Natural killer cell (primary cell): ENCODE data around the gene FIBCD1. TPM values are rescaled to one million over a fixed set of nuclear protein-coding genes. Genes with fewer than 3 reads are reported as not detected.

Experiments used
- ATAC-seq, 3 donors: fragments of 150-1000 bp in 2 of 3; fragments of 200-7000 bp in 1 of 3; cut with Tn5 transposase; 1 replicate in 1 of 3; 2 replicates in 2 of 3; pipeline ENCODE4 v1.10.0; 2021; ENCODE audit warnings: mild to moderate bottlenecking in 2 of 3, moderate library complexity in 2 of 3
- DNase-seq, 2 donors: peaks; one replicate each; pipeline versions ENCODE4 v3.0.0 to v3.0.0-alpha.2; 2013 to 2021; ENCODE audit warnings: mixed read lengths in 1 of 2
- H3K27ac ChIP-seq: one replicate; pipeline ENCODE4 v1.5.1; 2013; ENCODE audit warnings: mild to moderate bottlenecking, low read length
- H3K27me3 ChIP-seq: one replicate; pipeline ENCODE4 v1.6.1; 2013; ENCODE audit warnings: low read length; ENCODE audit not compliant: control insufficient read depth, insufficient read depth
- H3K36me3 ChIP-seq: one replicate; pipeline ENCODE4 v1.6.1; 2013; ENCODE audit warnings: low read length; ENCODE audit not compliant: control insufficient read depth, insufficient read depth
- H3K4me1 ChIP-seq: one replicate; pipeline ENCODE4 v1.6.1; 2013; ENCODE audit warnings: low read length; ENCODE audit not compliant: control insufficient read depth, insufficient read depth
- H3K4me3 ChIP-seq: one replicate; pipeline ENCODE4 v1.5.1; 2013; ENCODE audit warnings: low read length
- H3K9me3 ChIP-seq: one replicate; pipeline ENCODE4 v1.6.1; 2013; ENCODE audit warnings: low read length; ENCODE audit not compliant: control insufficient read depth, insufficient read depth
- H3K27ac Mint-ChIP-seq, 2 donors: one replicate each; pipeline ENCODE4 v1.8.0; 2022; ENCODE audit warnings: mild to moderate bottlenecking in 2 of 2, mixed read lengths in 2 of 2, moderate library complexity in 1 of 2
- H3K27me3 Mint-ChIP-seq, 2 donors: one replicate each; pipeline ENCODE4 v1.8.0; 2022; ENCODE audit warnings: low read depth in 2 of 2, mixed read lengths in 2 of 2
- H3K36me3 Mint-ChIP-seq: one replicate; pipeline ENCODE4 v1.8.0; 2022; ENCODE audit warnings: mixed read lengths
- H3K4me1 Mint-ChIP-seq, 2 donors: one replicate each; pipeline ENCODE4 v1.8.0; 2022; ENCODE audit warnings: mixed read lengths in 2 of 2
- H3K4me3 Mint-ChIP-seq: one replicate; pipeline ENCODE4 v1.8.0; 2022; ENCODE audit warnings: mild to moderate bottlenecking, moderate library complexity, mixed read lengths
- H3K9me3 Mint-ChIP-seq, 2 donors: one replicate each; pipeline ENCODE4 v1.8.0; 2022; ENCODE audit warnings: mixed read lengths in 2 of 2
- CTCF ChIP-seq: fragments of 200-600 bp; IDR thresholded peaks from one replicate; pipeline ENCODE4 v1.8.0; 2022; ENCODE audit warnings: antibody characterized with exemption
- WGBS: methylation state at CpG from one replicate; pipeline ENCODE4 v1.1.7; 2013; ENCODE audit warnings: missing lambda C conversion rate; ENCODE audit not compliant: insufficient coverage; 5-methylcytosine and 5-hydroxymethylcytosine counted together
- intact Hi-C: fragments of 100-400 bp; cut with micrococcal nuclease; formaldehyde crosslinking; loops from one replicate; pipeline ENCODE4 v1.14.2; 2022
- total RNA-seq, 4 donors: library from RNA; stranded (reverse); fragments of 120-200 nt in 1 of 4; gene quantifications; one replicate each; pipeline versions ENCODE4 v1.2.3 to v1.2.4, GENCODE V29; 2013 to 2022

Gene FIBCD1
- total RNA-seq, 3 donors from 2014 or later (not counting 1 experiment from before 2014, with no cell fraction given): not detected

- no peaks in the 10 kb centered on the region for H3K36me3 Mint-ChIP-seq
- WGBS: 91% methylated on average over 9 of the region's 9 CpGs
- H3K9me3 Mint-ChIP-seq: no peaks in the 10 kb centered on the region
- H3K27me3 Mint-ChIP-seq: no peaks in the 10 kb centered on the region
- H3K4me3 ChIP-seq: no peak overlapping the region
- H3K4me3 Mint-ChIP-seq: no peak overlapping the region
- H3K36me3 ChIP-seq: peaks cover 3% of the 10 kb centered on the region
- TF ChIP-seq CTCF: no peak
- H3K27ac ChIP-seq: no peak overlapping the region
- H3K27me3 ChIP-seq: no peaks in the 10 kb centered on the region
- peaks cover 9% of the 10 kb centered on the region for H3K4me1 ChIP-seq
- no peak overlapping the region for H3K27ac Mint-ChIP-seq
- ATAC-seq: no peak
- DNase-seq: no peak
- no peaks in the 10 kb centered on the region for H3K4me1 Mint-ChIP-seq
- no peaks in the 10 kb centered on the region for H3K9me3 ChIP-seq
- intact Hi-C loops: no loop called here
Observed at GRCh38 chr9:130895038-130895437, 44.0 kb downstream of the FIBCD1 start.

GRCh38 chr9:130894546-130894945 lies 44.5 kb downstream of the FIBCD1 start:
- H3K27me3 Mint-ChIP-seq: no peaks in the 10 kb centered on the region
- DNase-seq (no peak), ATAC-seq (no peak)
- no peak overlapping the region for H3K4me3 ChIP-seq
- H3K4me3 Mint-ChIP-seq: no peak overlapping the region
- H3K9me3 Mint-ChIP-seq: no peaks in the 10 kb centered on the region
- intact Hi-C loops: no loop called here
- no peak for TF ChIP-seq CTCF
- no peaks in the 10 kb centered on the region for H3K4me1 Mint-ChIP-seq
- H3K36me3 ChIP-seq: peaks cover 5% of the 10 kb centered on the region
- H3K27ac ChIP-seq: no peak overlapping the region
- no peaks in the 10 kb centered on the region for H3K27me3 ChIP-seq
- H3K4me1 ChIP-seq: peaks cover 9% of the 10 kb centered on the region
- no peak overlapping the region for H3K27ac Mint-ChIP-seq
- H3K36me3 Mint-ChIP-seq: no peaks in the 10 kb centered on the region
- no peaks in the 10 kb centered on the region for H3K9me3 ChIP-seq
- 96% methylated on average over 7 of the region's 7 CpGs for WGBS

- intact Hi-C loops: no loop called here
- H3K27me3 Mint-ChIP-seq: no peaks in the 10 kb centered on the region
Observed at GRCh38 chr9:130893341-130894101, 45.5 kb downstream of the FIBCD1 start.

More at GRCh38 chr9:130893341-130894101, 45.5 kb downstream of the FIBCD1 start:
- Mint-ChIP-seq H3K4me3 (no peak overlapping the region), H3K27ac (no peak overlapping the region), H3K9me3 (no peaks in the 10 kb centered on the region), H3K36me3 (no peaks in the 10 kb centered on the region), H3K4me1 (no peaks in the 10 kb centered on the region)
- no peaks in the 10 kb centered on the region for H3K27me3 ChIP-seq
- no peaks in the 10 kb centered on the region for H3K9me3 ChIP-seq
- TF ChIP-seq CTCF: no peak
- ATAC-seq (no peak), DNase-seq (no peak)
- no peak overlapping the region for H3K27ac ChIP-seq
- peaks cover 9% of the 10 kb centered on the region for H3K4me1 ChIP-seq
- 57% methylated on average over 34 of the region's 34 CpGs for WGBS
- peaks cover 8% of the 10 kb centered on the region for H3K36me3 ChIP-seq
- no peak overlapping the region for H3K4me3 ChIP-seq
